Breast epithelium (tissue), 3 donors: ENCODE results near the gene TRIO.

Source experiments
- CTCF ChIP-seq, 3 donors: fragments of 450-650 bp; IDR thresholded peaks; one replicate each; pipeline ENCODE4 v1.5.1; 2016 to 2017; ENCODE audit warnings: antibody characterized with exemption in 3 of 3, mild to moderate bottlenecking in 3 of 3, moderate library complexity in 3 of 3
- POLR2AphosphoS5 ChIP-seq, 3 donors: sonication (generic); formaldehyde crosslinking; IDR thresholded peaks; one replicate each; pipeline ENCODE4 v1.6.1; 2017; ENCODE audit warnings: antibody characterized with exemption in 3 of 3

- TF ChIP-seq CTCF (IDR thresholded peaks at IDR 0.05) (no peak), POLR2AphosphoS5 (IDR thresholded peaks at IDR 0.05) (no peak)
These were observed 351 bp downstream of the TRIO start for GRCh38 chr5:14143546-14143840.
